KMS-11 (cell line): ENCODE data around the gene LIAS.

Source experiments
- H2AFZ ChIP-seq: fragments of 200-600 bp; sonication (generic); 2 replicates; pipeline ENCODE4 v1.6.1; 2016; ENCODE audit warnings: antibody characterized with exemption, mixed run types, low read depth
- H3K27ac ChIP-seq: fragments of 200-600 bp; sonication (generic); 2 replicates; pipeline ENCODE4 v1.6.1; 2016; ENCODE audit warnings: mild to moderate bottlenecking, mixed run types
- H3K27me3 ChIP-seq: fragments of 200-600 bp; sonication (generic); 2 replicates; pipeline ENCODE4 v1.6.1; 2017; ENCODE audit warnings: mild to moderate bottlenecking, low read depth, mixed run types, moderate library complexity; ENCODE audit not compliant: insufficient read depth
- H3K36me3 ChIP-seq: fragments of 200-600 bp; sonication (generic); 2 replicates; pipeline ENCODE4 v1.6.1; 2017; ENCODE audit warnings: mild to moderate bottlenecking, mixed run types; ENCODE audit not compliant: insufficient read depth
- H3K4me1 ChIP-seq: fragments of 200-600 bp; sonication (generic); 2 replicates; pipeline ENCODE4 v1.6.1; 2016; ENCODE audit warnings: mild to moderate bottlenecking, low read depth, mixed run types; ENCODE audit not compliant: poor library complexity, severe bottlenecking
- H3K4me2 ChIP-seq: fragments of 200-600 bp; sonication (generic); 2 replicates; pipeline ENCODE4 v1.7.0; 2016; ENCODE audit warnings: mild to moderate bottlenecking, mixed run types
- H3K4me3 ChIP-seq: fragments of 200-600 bp; sonication (generic); IDR thresholded peaks from 2 replicates; pipeline ENCODE4 v1.6.1; 2017; ENCODE audit warnings: low read depth, low read length, mixed read lengths; ENCODE audit not compliant: insufficient read depth
- H3K79me2 ChIP-seq: fragments of 200-600 bp; sonication (generic); 2 replicates; pipeline ENCODE4 v1.6.1; 2016; ENCODE audit warnings: low read depth, mixed run types; ENCODE audit not compliant: insufficient read depth
- H3K9ac ChIP-seq: fragments of 200-600 bp; sonication (generic); 2 replicates; pipeline ENCODE4 v1.6.1; 2016; ENCODE audit warnings: mild to moderate bottlenecking, mixed run types
- H4K20me1 ChIP-seq: fragments of 200-600 bp; sonication (generic); 2 replicates; pipeline ENCODE4 v1.6.1; 2016; ENCODE audit warnings: mild to moderate bottlenecking, mixed run types; ENCODE audit not compliant: insufficient read depth
- CTCF ChIP-seq: fragments of 200-600 bp; sonication (generic); conservative IDR thresholded peaks from 2 replicates; pipeline ENCODE4 v1.6.1; 2017; ENCODE audit warnings: low read depth, mild to moderate bottlenecking, antibody characterized with exemption, low read length, moderate library complexity, mixed read lengths

Gene LIAS

GRCh38 chr4:39494354-39494753 lies 35.5 kb downstream of the LIAS start:
- H3K27ac ChIP-seq, result no peak overlapping the region
- H3K36me3 ChIP-seq, result no peaks in the 10 kb centered on the region
- H3K9ac ChIP-seq, result no peak overlapping the region
- no peaks in the 10 kb centered on the region for H3K4me1 ChIP-seq
- no peaks in the 10 kb centered on the region for H4K20me1 ChIP-seq
- H3K27me3 ChIP-seq, result no peaks in the 10 kb centered on the region
- H3K4me2 ChIP-seq, result no peak overlapping the region
- H2AFZ ChIP-seq, result no peak overlapping the region
- no peak for TF ChIP-seq CTCF
- no peaks in the 10 kb centered on the region for H3K79me2 ChIP-seq
- H3K4me3 ChIP-seq, result no peak overlapping the region

GRCh38 chr4:39495446-39496213 lies 36.8 kb downstream of the LIAS start:
- Histone ChIP-seq H4K20me1 (no peaks in the 10 kb centered on the region), H3K4me1 (no peaks in the 10 kb centered on the region), H3K27me3 (no peaks in the 10 kb centered on the region), H3K79me2 (no peaks in the 10 kb centered on the region), H3K4me2 (no peak overlapping the region), H3K9ac (no peak overlapping the region), H2AFZ (no peak overlapping the region), H3K4me3 (no peak overlapping the region), H3K36me3 (no peaks in the 10 kb centered on the region), H3K27ac (no peak overlapping the region)
- TF ChIP-seq CTCF, result no peak

- Histone ChIP-seq H3K27me3 (no peaks in the 10 kb centered on the region), H3K27ac (no peak overlapping the region), H2AFZ (no peak overlapping the region), H3K9ac (no peak overlapping the region), H3K36me3 (no peaks in the 10 kb centered on the region), H3K4me1 (no peaks in the 10 kb centered on the region), H3K4me3 (no peak overlapping the region), H3K4me2 (no peak overlapping the region), H4K20me1 (no peaks in the 10 kb centered on the region), H3K79me2 (no peaks in the 10 kb centered on the region)
- TF ChIP-seq CTCF, result no peak
Observed at GRCh38 chr4:39497909-39498726, 39.3 kb downstream of the LIAS start.

- Histone ChIP-seq H3K4me2 (no peak overlapping the region), H3K4me1 (no peaks in the 10 kb centered on the region), H3K4me3 (no peak overlapping the region), H3K36me3 (no peaks in the 10 kb centered on the region), H3K9ac (no peak overlapping the region), H3K79me2 (no peaks in the 10 kb centered on the region), H3K27me3 (no peaks in the 10 kb centered on the region), H2AFZ (no peak overlapping the region), H4K20me1 (no peaks in the 10 kb centered on the region), H3K27ac (no peak overlapping the region)
- no peak for TF ChIP-seq CTCF
Observed at GRCh38 chr4:39498727-39499020, 39.8 kb downstream of the LIAS start.
